Inflammatory macrophage treated with lipopolysaccharide for 4 hours (primary cell): ENCODE data around the gene PVALEF.

Experiments used
- DNase-seq: peaks from one replicate; pipeline ENCODE4 v3.0.0-alpha.2; 2020

The PVALEF gene

GRCh38 chr17:81186203-81186602, 20.9 kb downstream of the PVALEF start:
- no peak for DNase-seq

DNA sequence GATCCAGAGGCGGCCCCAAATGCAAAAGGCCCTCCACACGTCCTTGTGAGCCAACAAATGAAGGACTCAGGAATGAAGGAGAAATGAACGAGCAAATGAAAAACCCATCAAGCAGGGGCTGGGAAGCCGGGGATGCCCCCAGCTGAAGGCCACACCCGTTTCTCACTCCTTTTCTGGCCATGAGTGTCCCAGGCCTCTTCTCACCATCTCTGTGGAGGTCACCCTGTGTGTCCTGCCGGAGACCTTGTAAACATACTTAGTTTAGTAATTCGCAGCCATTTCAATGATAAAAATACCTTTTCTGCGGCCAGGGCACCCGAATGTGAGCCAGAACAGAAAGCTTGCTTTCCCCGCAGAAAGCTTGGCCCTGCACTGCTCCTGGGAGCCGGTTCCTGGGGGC, 21.8 kb downstream of the PVALEF start:
- no peak for DNase-seq

DNA sequence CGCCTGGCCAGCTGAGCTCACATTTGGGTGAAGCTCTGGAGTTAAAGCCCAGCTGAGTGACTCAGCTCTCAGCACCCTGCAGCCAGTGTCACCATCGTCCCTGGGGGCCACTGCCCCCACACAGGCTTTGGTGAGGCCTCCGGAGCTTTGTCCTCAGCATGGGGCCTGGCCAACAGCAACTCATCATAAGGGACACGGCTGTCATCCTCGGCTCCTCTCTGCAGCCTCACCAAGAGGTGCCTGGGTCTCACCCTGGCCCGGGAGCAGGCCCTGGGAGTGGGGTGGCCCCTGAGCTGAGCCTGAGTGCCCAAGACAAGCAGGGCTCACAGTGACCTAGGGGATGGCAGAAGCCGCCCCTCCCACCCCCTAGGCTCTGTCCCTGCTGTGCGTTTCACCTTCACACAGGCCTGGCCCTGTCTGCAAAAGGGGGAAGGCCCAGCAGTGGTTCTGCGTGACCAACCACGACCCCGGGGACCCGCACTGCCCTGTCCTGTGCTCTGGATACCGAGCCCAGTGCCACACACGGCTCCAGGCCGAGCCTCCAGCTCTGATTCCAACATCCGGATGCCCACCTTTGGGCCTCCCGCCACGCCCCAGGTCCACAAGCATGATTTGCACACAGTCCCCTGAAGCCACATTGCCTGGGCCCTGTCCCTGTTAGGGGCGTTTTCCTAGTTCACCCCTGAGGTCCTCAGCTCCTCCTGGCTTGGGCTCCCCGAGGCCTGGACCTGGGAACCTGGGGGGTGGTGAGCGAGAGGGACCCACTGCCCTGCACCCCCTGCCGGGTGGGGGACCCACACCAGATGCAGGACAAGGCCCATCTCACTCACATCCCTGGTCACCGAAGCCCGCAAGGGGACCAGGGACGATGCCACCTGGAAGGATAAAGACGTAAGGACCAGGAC, 22.5 kb downstream of the PVALEF start:
- no peak for DNase-seq

- no peak for DNase-seq
These were observed 23.2 kb downstream of the PVALEF start for GRCh38 chr17:81188491-81188840.

GRCh38 chr17:81189016-81189415, 23.7 kb downstream of the PVALEF start:
- DNase-seq, result no peak

- DNase-seq, result peak; percentile 13
These were observed 24.6 kb downstream of the PVALEF start for GRCh38 chr17:81189670-81190530.

DNA sequence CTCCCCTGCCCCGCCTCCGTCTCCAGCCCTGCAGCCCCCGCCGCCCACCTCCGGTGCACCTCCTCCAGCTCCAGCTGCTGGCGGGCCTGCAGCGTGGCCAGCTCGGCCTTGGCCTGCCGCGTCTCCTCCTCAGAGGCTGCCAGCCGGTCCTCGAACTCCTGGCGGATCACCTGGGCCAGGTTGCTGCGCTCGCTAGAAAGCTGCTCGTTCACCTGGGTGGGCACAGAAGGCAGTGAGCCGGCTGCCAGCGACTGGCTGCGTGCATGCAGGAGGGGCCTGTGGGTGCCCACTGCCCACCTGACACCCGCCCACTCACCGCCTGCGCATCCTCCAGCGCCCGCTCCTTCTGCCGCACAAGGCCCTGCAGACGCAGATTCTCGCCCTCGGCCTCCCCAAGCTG, 25.3 kb downstream of the PVALEF start:
- no peak for DNase-seq

DNA sequence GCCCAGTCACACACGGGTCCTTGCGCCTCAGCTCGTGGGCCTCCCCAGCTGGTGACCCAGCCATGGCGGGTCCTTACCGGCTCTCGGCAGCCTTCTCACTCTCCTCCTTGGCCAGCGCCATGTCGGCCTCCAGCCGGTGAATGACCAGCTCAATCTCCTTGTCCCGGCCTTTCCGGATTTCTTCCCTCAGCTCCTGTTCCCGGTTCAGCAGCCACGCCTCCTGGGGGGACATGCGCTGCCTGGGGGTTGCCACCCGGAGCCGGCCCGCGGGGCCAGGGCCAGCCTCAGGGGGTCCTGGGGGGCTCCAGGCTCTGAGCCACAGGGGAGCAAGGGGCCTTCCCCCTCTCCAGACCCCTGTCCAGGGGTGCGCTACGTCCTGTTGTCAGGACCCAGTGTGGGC, 25.8 kb downstream of the PVALEF start:
- no peak for DNase-seq

GRCh38 chr17:81191646-81192045, 26.3 kb downstream of the PVALEF start:
- no peak for DNase-seq

- DNase-seq, result no peak
These were observed 27.2 kb downstream of the PVALEF start for GRCh38 chr17:81192386-81193050.

DNA sequence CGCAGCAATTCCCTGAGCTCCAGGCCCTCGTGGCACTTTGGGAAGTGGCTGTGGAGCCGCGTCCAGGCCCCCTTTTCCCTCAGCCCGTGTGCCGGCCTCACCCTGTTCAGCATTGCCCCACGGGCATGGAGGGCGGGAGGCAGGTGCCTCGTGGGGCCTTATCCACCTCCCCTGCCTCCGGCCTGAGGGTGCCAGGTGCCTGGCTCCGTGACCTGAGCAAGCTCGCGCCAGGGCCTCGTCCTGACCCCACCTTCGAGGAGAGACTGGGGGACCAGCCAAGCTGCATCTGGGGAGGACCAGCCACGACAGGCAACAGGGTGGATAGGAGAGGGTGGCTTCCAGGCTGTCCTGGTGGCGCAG, 27.7 kb downstream of the PVALEF start:
- no peak for DNase-seq

DNA sequence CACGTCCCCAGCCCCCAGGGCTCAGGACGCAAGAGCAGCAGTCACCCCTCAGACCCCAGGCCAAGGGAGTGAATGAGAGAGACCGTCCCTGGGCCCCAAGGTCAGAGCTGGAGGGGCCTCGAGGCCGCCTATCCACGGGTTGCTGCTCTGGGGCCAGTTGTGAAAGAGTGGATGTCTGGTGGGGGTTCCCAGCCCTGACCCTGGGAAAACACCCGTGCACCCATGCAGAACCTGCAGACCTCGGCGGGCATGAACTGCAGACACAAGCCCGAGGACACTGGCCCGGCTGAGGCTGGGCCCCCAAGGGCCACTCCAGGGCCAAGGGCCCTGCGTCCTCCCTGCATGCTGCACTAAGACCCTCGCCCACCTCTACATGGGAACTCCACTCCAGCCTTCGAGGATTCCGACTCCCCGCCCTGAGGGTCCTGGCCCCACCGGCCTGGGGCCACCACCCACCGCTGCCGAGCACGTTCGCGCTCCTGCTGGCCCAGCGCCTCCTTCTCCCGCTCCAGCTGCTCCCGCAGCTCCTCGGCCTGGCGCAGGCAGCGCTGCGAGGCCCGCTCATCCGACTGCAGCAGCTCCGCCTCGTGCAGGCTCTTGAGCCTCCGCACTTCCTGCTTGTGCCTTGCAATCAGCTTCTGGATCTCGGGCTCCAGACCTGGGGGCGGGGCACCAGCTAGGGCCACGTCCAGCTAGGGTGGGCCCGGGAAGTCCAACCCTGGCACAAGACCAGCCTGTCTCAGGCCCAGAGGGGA, 28.3 kb downstream of the PVALEF start:
- DNase-seq, result no peak

- DNase-seq, result no peak
These were observed 29.0 kb downstream of the PVALEF start for GRCh38 chr17:81194225-81194760.

- no peak for DNase-seq
These were observed 29.9 kb downstream of the PVALEF start for GRCh38 chr17:81194941-81195901.

GRCh38 chr17:81195941-81196495, 30.7 kb downstream of the PVALEF start:
- DNase-seq, result no peak

- DNase-seq, result no peak
These were observed 31.4 kb downstream of the PVALEF start for GRCh38 chr17:81196505-81197408.

- no peak for DNase-seq
These were observed 32.1 kb downstream of the PVALEF start for GRCh38 chr17:81197409-81197795.

GRCh38 chr17:81197831-81198490, 32.7 kb downstream of the PVALEF start:
- no peak for DNase-seq

- no peak for DNase-seq
These were observed 33.6 kb downstream of the PVALEF start for GRCh38 chr17:81198826-81199481.
